ENCODE results near the gene DLGAP1. TPM values are rescaled to one million over a fixed set of nuclear protein-coding genes. Genes with fewer than 3 reads are reported as not detected.
A peak's percentile ranks its signal among the peaks of the same experiment; 100 is the strongest.

DLGAP1 gene
- total and polyA plus RNA-seq, 2 of the 4 experiments (the other 2 are of a cell fraction) = under 0.01 to 0.09 TPM

- H3K27ac ChIP-seq (ENCODE audit: insufficient read depth, low read length) = no peak overlapping the region
- ChIA-PET CTCF (no interaction called here), POLR2A (ENCODE audit: unreplicated experiment) (no interaction called here)
- no peak overlapping the region for H3K4me2 ChIP-seq (ENCODE audit: low read depth, low read length)
- H3K4me3 ChIP-seq (ENCODE audit: insufficient read depth, low read depth, low read length) = no peak overlapping the region
- no peaks in the 10 kb centered on the region for H3K9me3 ChIP-seq (ENCODE audit: control insufficient read depth, insufficient read depth, low read length)
- 0 out of 2 replicates have a peak overlapping the region, but pooled peaks have one; percentile 30 for H2AK5ac ChIP-seq (ENCODE audit: low read depth, low read length)
- no peak overlapping the region for H2BK120ac ChIP-seq (ENCODE audit: low read depth, low read length)
- no CpG with 5 or more reads among the region's 12 CpGs for WGBS, 2 experiments (ENCODE audit: extremely low coverage in 2 of 2, insufficient read length in 1 of 2)
- H3K14ac ChIP-seq (replicated peaks; ENCODE audit: low read depth, low read length) = no peak overlapping the region
- no peak overlapping the region for H3K56ac ChIP-seq (ENCODE audit: extremely low read depth, insufficient read depth, low read length)
- no peaks in the 10 kb centered on the region for H3K79me1 ChIP-seq (ENCODE audit: low read depth in 1 of 2, low read length in 2 of 2)
- no peaks in the 10 kb centered on the region for H3K4me1 ChIP-seq (ENCODE audit: control insufficient read depth, insufficient read depth, low read length)
- H3K36me3 ChIP-seq (ENCODE audit: control insufficient read depth, insufficient read depth, low read length) = no peaks in the 10 kb centered on the region
- no peak overlapping the region for H3K23ac ChIP-seq (ENCODE audit: low read depth, low read length)
- dilution Hi-C loops (cut with HindIII; ENCODE audit: low sequenced_read_pairs, unreplicated experiment) = no loop called here
- no TSS peak for BruUV-seq (replicated peaks)
- in situ Hi-C loops (cut with MboI; ENCODE audit: low sequenced_read_pairs) = no loop called here
- no peak overlapping the region for H3K9ac ChIP-seq (ENCODE audit: low read depth, low read length)
- H3K9me1 ChIP-seq (ENCODE audit: insufficient read depth, low read length) = no peaks in the 10 kb centered on the region
- H2BK5ac ChIP-seq (ENCODE audit: low read depth, low read length, poor library complexity, severe bottlenecking) = no peak overlapping the region
- H4K91ac ChIP-seq (ENCODE audit: insufficient read depth, low read depth, low read length) = no peak overlapping the region
- no peak overlapping the region for H2AK9ac ChIP-seq (replicated peaks; ENCODE audit: low read depth, low read length, poor library complexity)
- H2BK20ac ChIP-seq (ENCODE audit: low read depth, low read length) = no peak overlapping the region
- no peak overlapping the region for H2AFZ ChIP-seq (replicated peaks; ENCODE audit: low read length, poor library complexity)
- intact Hi-C loops (cut with micrococcal nuclease) = no loop called here
- H2BK15ac ChIP-seq (ENCODE audit: low read depth, low read length) = no peak overlapping the region
- no peak overlapping the region for H4K5ac ChIP-seq (ENCODE audit: low read depth, low read length)
- no peaks in the 10 kb centered on the region for H4K20me1 ChIP-seq (ENCODE audit: insufficient read depth, low read length)
- no peak overlapping the region for H4K8ac ChIP-seq (ENCODE audit: low read depth in 2 of 2, low read length in 2 of 2)
- TF ChIP-seq RAD21 (IDR thresholded peaks at IDR 0.05; ENCODE audit: low read length) (no peak), MAFK (IDR thresholded peaks at IDR 0.05; ENCODE audit: low read depth, low read length) (no peak), RCOR1 (IDR thresholded peaks at IDR 0.05; ENCODE audit: insufficient replicate concordance, low read length) (no peak), MXI1 (IDR thresholded peaks at IDR 0.05; ENCODE audit: borderline replicate concordance, low read depth, low read length) (no peak), CTCF (conservative IDR thresholded peaks at IDR 0.05; ENCODE audit: low read depth, low read length) (no peak), POLR2A (IDR thresholded peaks at IDR 0.05; ENCODE audit: low read depth, low read length) (no peak), USF2 (IDR thresholded peaks at IDR 0.05; ENCODE audit: low read depth, low read length) (no peak), FOS (IDR thresholded peaks at IDR 0.05; ENCODE audit: low read depth, low read length) (no peak), CEBPB (IDR thresholded peaks at IDR 0.05; ENCODE audit: low read depth, low read length) (no peak), RFX5 (IDR thresholded peaks at IDR 0.05; ENCODE audit: low read depth, low read length) (no peak)
- H3K18ac ChIP-seq (ENCODE audit: low read depth, low read length) = no peak overlapping the region
- no peaks in the 10 kb centered on the region; the same call in 1 of the 2 replicates for H3K27me3 ChIP-seq (ENCODE audit: control insufficient read depth, insufficient read depth, low read length)
- H3K4ac ChIP-seq (ENCODE audit: low read depth, low read length) = no peak overlapping the region
- no peak for ATAC-seq (ENCODE audit: low read depth)
- DNase-seq = no peak
Measured at GRCh38 chr18:3836483-3837335, 618.4 kb downstream of the DLGAP1 start.
